Rectal smooth muscle tissue (tissue), 1 donor: Measurements from ENCODE around the gene TARBP1.
"Not testable (repeated sequence)": the region's sequence is repeated elsewhere in the genome, so short reads cannot be mapped to it uniquely, and the experiment has no call there.

Experiments
- H3K27ac ChIP-seq: one replicate; pipeline ENCODE4 v1.7.0; 2013; ENCODE audit warnings: low read depth, low read length, inconsistent platforms
- H3K27me3 ChIP-seq: one replicate; pipeline ENCODE4 v1.7.0; 2013; ENCODE audit warnings: low read length; ENCODE audit not compliant: control insufficient read depth, insufficient read depth
- H3K36me3 ChIP-seq: one replicate; pipeline ENCODE4 v1.7.0; 2013; ENCODE audit warnings: low read length; ENCODE audit not compliant: control insufficient read depth, insufficient read depth
- H3K4me1 ChIP-seq: one replicate; pipeline ENCODE4 v1.7.0; 2013; ENCODE audit warnings: low read length; ENCODE audit not compliant: control insufficient read depth, insufficient read depth
- H3K4me3 ChIP-seq: one replicate; pipeline ENCODE4 v1.7.0; 2013; ENCODE audit warnings: low read length
- H3K9ac ChIP-seq: one replicate; pipeline ENCODE4 v1.7.0; 2013; ENCODE audit warnings: low read length

Gene TARBP1

GRCh38 chr1:234478481-234479309, at the start of gene TARBP1:
Gene TARBP1 (minus strand): TSS chr1:234479179. CDS start chr1:234479103, 76 bp downstream.
- Histone ChIP-seq H3K27ac (peak within 1 kb of the TSS; percentile 80), H3K9ac (peak within 1 kb of the TSS; percentile 69), H3K4me3 (peak within 1 kb of the TSS; percentile 96), H3K4me1 (peaks cover 2% of the 10 kb centered on the region), H3K27me3 (no peaks in the 10 kb centered on the region), H3K36me3 (no peaks in the 10 kb centered on the region)

- Histone ChIP-seq H3K9ac (no peak overlapping the region), H3K27ac (no peak overlapping the region), H3K4me1 (peaks cover 46% of the 10 kb centered on the region), H3K27me3 (no peaks in the 10 kb centered on the region), H3K4me3 (no peak overlapping the region), H3K36me3 (no peaks in the 10 kb centered on the region)
Measured at GRCh38 chr1:234528074-234528865, 49.3 kb upstream of the TARBP1 start.

GRCh38 chr1:234527346-234527745, 48.4 kb upstream of the TARBP1 start:
- no peaks in the 10 kb centered on the region for H3K27me3 ChIP-seq
- H3K27ac ChIP-seq: no peak overlapping the region
- H3K4me1 ChIP-seq: peaks cover 43% of the 10 kb centered on the region
- no peaks in the 10 kb centered on the region for H3K36me3 ChIP-seq
- no peak overlapping the region for H3K9ac ChIP-seq
- no peak overlapping the region for H3K4me3 ChIP-seq

DNA sequence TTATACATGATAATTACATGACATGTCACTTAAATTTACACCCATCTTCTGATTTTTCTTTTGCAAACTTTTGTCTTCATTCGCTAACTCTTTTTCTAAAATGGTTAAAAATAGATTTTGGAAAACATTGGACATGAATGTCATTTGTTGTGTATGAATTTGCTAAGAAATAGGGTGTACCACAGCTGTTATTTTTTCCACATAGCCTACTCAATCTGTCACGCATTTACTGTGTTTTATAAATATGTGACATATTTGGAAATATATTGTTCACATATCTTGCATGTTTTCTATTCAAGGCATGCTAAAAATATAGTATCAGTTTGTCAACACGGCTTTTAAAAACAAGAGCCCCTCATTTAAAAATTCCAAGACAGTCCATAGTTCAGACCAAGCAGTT, 47.9 kb upstream of the TARBP1 start:
- Histone ChIP-seq H3K27me3 (no peaks in the 10 kb centered on the region), H3K36me3 (no peaks in the 10 kb centered on the region), H3K4me3 (no peak overlapping the region), H3K9ac (no peak overlapping the region), H3K27ac (no peak overlapping the region), H3K4me1 (peaks cover 39% of the 10 kb centered on the region)

DNA sequence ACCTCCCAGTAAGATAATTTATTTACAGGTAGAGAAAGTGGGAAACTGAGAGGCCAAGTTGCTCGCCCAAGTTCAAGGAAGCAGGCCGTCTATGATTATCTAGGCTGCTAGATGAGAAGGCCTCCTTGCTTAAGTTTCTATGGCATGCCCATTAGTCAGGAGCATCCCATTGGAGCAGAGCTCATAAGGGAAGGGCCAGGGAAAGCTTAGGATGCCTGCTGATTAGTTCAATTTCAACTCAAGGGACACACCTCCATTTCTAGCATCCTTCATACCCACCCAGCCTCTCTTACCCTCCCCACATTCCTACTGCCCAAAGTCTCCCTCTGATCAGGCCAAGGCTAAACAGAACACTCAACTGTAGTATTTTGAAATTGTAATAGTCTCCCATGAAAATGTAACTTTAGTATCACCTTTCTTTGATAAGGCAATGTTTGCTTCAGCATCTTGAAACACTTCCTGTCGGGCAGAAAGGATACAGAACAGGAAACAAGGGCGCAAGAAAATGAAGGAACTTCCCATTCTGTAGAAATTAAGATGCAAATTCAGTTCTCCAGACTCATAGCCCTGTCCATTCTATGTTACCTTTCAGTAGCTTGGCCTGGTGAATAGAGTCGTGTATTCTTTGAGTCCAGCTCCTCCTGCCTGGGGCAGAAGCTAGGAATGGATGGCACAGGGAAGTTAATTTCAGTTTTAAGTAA, 46.3 kb upstream of the TARBP1 start:
- H3K27ac ChIP-seq: no peak overlapping the region

GRCh38 chr1:234521836-234522235, 42.9 kb upstream of the TARBP1 start:
- no peak overlapping the region for H3K4me3 ChIP-seq
- no peaks in the 10 kb centered on the region for H3K27me3 ChIP-seq
- no peak overlapping the region for H3K9ac ChIP-seq
- no peak overlapping the region for H3K27ac ChIP-seq
- H3K36me3 ChIP-seq: no peaks in the 10 kb centered on the region
- H3K4me1 ChIP-seq: peaks cover 12% of the 10 kb centered on the region

More for the DNA sequence above, 46.3 kb upstream of the TARBP1 start:
- H3K4me1 ChIP-seq: peaks cover 26% of the 10 kb centered on the region
- no peak overlapping the region for H3K9ac ChIP-seq
- no peaks in the 10 kb centered on the region for H3K36me3 ChIP-seq
- no peak overlapping the region for H3K4me3 ChIP-seq
- no peaks in the 10 kb centered on the region for H3K27me3 ChIP-seq

GRCh38 chr1:234520908-234521817, 42.2 kb upstream of the TARBP1 start:
- H3K36me3 ChIP-seq: no peaks in the 10 kb centered on the region
- no peak overlapping the region for H3K4me3 ChIP-seq
- H3K9ac ChIP-seq: no peak overlapping the region
- no peak overlapping the region for H3K27ac ChIP-seq
- H3K4me1 ChIP-seq: peaks cover 12% of the 10 kb centered on the region
- H3K27me3 ChIP-seq: no peaks in the 10 kb centered on the region

- Histone ChIP-seq H3K27me3 (no peaks in the 10 kb centered on the region), H3K36me3 (no peaks in the 10 kb centered on the region), H3K4me3 (no peak overlapping the region), H3K9ac (no peak overlapping the region), H3K4me1 (peaks cover 21% of the 10 kb centered on the region), H3K27ac (no peak overlapping the region)
Measured at GRCh38 chr1:234519506-234519905, 40.5 kb upstream of the TARBP1 start.

DNA sequence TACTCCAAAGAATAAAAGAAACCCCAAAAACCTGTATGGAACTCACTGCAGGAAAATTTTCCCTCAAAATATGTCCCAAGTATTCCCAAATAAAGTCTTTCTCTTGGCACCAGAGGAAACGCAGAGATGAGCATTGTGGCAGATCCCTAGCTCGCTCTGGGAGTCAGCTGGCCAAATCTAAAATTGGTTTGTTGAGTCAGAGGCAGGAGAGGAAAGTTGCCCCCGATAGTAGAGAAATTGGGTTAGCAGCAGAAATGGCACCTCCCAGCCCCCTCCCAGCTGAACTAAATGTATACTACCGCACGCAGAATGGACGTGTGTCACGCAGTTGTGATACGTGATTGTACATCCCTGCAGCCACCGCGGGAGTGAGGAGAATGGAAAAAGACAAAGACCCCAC, 39.9 kb upstream of the TARBP1 start:
- Histone ChIP-seq H3K36me3 (no peaks in the 10 kb centered on the region), H3K4me1 (peaks cover 18% of the 10 kb centered on the region), H3K4me3 (no peak overlapping the region), H3K27ac (no peak overlapping the region), H3K27me3 (no peaks in the 10 kb centered on the region), H3K9ac (no peak overlapping the region)

DNA sequence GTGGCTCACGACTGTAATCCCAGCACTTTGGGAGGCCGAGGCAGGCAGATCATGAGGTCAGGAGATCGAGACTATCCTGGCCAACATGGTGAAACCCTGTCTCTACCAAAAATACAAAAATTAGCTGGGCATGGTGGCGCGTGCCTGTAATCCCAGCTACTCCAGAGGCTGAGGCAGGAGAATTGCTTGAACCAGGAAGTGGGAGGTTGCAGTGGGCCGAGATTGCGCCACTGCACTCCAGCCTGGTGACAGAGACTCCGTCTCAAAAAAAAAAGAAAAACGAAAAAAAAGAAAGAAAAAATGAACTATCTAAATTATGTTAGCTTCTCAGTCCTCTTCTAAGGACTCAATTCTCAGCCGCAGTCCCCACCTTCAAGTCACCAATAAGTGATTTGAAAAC, 39.1 kb upstream of the TARBP1 start:
- not testable (repeated sequence) for H3K9ac ChIP-seq, H3K27ac ChIP-seq, H3K4me3 ChIP-seq, H3K36me3 ChIP-seq, H3K27me3 ChIP-seq
- peaks cover 14% of the 10 kb centered on the region for H3K4me1 ChIP-seq

GRCh38 chr1:234517110-234517802, 38.3 kb upstream of the TARBP1 start:
- H3K36me3 ChIP-seq: no peaks in the 10 kb centered on the region
- H3K9ac ChIP-seq: no peak overlapping the region
- H3K4me1 ChIP-seq: peaks cover 9% of the 10 kb centered on the region
- no peak overlapping the region for H3K4me3 ChIP-seq
- H3K27ac ChIP-seq: no peak overlapping the region
- no peaks in the 10 kb centered on the region for H3K27me3 ChIP-seq
